VCaP (cell line): Measurements from ENCODE around the gene RBBP9.
A peak's percentile ranks its signal among the peaks of the same experiment; 100 is the strongest.

ENCODE experiments used
- H3K27ac ChIP-seq: fragments of 450-650 bp; 2 replicates; pipeline ENCODE4 v1.5.1; 2017
- TF ChIP-seq, protein P1 (sequence below): fragments of 450-650 bp; conservative IDR thresholded peaks from 2 replicates; pipeline ENCODE4 v1.5.1; 2017; ENCODE audit warnings: mild to moderate bottlenecking, moderate library complexity

RBBP9 gene

DNA sequence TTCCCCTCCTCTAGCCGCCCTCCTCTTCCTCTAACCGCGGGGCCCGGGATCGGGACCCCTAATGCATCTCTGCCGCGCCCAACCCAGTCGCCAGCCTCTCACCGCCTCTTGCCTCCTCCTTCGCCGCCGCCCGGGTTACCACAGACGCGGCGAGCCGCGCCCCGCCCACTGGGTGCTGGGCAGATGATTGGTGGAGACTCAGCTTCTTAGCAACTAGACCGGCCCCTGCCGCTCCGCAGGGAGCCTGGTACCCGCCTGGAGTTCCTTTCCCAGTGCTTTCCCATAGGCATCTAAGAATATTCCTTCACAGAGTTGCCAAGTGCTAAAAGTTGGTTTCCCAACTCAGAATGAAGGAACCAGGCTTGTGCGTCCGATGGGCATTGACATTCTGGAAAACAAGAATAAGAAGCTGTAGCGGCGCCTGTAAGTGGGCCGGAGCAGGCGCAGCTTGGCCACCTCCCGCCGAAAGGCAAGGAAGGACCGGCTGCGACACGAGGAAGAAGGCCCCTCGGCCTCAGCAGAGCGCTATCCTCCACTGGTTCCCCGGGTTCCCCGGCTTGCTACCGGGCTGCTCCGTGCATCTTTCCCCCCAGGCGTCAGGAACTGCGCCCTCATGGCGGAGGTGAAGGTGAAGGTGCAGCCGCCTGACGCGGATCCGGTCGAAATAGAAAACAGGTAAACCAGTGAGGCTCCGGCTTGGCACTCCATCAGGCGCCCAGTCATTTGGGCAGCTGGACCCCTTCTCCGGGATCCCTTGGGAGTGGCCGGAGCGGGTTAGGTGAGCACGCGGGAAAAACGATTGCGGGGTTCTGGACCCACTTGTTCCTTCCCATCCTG lies 29.9 kb downstream of the RBBP9 start, which contains the start of the genes DZANK1 and POLR3F:
DZANK1 (minus strand) TSS at position 137 of the 837 bp plus-strand sequence. CDS start 1,672 bp downstream, outside the sequence.
POLR3F (plus strand) TSS at position 497 of the 837 bp plus-strand sequence; CDS start at position 614, 117 bp downstream.
- TF ChIP-seq, protein P1, sequence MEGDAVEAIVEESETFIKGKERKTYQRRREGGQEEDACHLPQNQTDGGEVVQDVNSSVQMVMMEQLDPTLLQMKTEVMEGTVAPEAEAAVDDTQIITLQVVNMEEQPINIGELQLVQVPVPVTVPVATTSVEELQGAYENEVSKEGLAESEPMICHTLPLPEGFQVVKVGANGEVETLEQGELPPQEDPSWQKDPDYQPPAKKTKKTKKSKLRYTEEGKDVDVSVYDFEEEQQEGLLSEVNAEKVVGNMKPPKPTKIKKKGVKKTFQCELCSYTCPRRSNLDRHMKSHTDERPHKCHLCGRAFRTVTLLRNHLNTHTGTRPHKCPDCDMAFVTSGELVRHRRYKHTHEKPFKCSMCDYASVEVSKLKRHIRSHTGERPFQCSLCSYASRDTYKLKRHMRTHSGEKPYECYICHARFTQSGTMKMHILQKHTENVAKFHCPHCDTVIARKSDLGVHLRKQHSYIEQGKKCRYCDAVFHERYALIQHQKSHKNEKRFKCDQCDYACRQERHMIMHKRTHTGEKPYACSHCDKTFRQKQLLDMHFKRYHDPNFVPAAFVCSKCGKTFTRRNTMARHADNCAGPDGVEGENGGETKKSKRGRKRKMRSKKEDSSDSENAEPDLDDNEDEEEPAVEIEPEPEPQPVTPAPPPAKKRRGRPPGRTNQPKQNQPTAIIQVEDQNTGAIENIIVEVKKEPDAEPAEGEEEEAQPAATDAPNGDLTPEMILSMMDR, result no peak
- peak within 1 kb of the TSS; percentile 95 for H3K27ac ChIP-seq

DNA sequence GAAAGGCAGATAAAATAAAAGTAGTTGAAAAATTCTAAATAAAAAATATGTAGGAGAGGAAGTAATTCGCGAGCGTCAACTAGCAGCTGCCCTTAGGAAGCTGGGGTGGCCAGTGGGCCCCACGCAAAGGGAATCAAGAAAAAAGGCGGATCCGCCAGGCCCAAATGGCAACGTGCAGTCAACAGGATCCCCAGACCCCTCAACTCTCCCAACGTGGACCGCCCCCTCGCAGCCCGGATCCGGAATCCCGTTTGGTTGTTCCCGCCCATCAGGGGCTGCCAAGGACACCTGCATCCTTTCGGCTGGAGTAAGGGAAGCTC lies 30.5 kb downstream of the RBBP9 start:
- peak overlapping the region; percentile 95 for H3K27ac ChIP-seq
- TF ChIP-seq, protein P1, result no peak

DNA sequence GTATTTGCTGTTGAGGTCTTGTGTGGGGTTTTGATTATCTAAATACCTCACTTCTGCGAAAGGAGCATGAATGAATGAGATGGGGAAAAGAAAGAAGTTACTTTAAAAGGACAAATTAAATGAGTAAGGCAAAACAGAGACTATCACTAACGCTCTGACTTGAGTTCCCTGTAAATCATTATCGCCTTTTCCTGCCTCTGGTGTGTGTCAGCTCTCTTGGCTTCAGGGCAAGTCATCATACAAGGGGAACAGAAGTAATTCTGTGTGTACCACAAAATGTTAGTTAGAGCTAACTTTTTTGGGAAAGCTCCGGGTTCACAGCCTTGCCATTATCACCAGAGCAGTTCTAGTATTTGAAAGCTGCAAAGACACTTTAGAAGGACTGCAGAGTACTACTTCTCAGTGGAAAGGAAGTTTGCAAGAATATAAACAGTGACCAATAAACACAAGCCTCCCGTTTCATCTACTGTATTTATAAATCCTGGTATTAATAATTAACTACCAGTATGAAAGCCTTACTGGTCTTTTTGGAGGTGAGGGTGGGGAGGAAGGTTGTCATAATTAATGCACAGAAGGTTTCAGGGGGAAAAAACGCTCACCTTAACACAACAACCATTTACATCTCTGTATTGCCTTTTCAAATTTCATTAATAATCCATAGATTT lies 31.4 kb downstream of the RBBP9 start:
- TF ChIP-seq, protein P1, result no peak
- H3K27ac ChIP-seq, result peak overlapping the region; percentile 95

DNA sequence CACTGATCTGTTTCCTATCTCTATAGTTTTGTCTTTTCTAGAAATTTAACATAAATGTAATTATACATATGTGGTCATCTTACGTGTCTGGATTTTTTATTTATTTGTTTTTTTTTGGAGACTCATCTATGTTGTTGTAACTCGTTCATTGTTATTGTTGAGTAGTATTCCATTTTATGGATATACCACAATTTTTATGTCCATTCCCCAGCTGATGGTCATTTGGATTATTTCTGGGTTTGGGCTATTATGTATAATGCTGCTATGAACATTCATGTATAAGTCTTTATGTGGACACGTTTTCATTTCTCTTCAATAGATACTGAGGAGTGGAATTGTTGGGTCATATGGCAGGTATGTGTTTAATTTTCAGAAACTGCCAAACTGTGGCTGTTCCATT lies 40.4 kb downstream of the RBBP9 start:
- no peak overlapping the region for H3K27ac ChIP-seq
- TF ChIP-seq, protein P1, result no peak

DNA sequence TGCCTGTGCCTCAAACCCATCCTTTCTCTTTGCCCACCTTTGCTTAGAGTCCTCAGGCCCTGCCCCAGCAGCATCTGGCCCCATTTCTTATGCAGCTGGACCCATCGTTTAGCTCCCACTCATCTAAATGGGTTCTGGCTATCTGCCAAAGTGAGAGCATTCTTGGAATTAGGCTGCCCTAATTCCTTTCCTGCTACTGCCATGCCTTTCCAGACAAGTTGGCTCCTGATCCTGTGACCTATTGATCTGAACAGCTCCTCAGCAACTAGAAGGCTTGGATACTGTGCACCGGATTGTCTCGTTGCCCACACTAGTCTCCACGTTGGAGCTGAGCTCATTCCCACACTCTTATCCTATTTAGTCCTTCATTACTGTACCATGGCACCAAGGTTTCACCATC lies 53.1 kb downstream of the RBBP9 start:
- TF ChIP-seq, protein P1, result no peak
- peak overlapping the region; percentile 85 for H3K27ac ChIP-seq

DNA sequence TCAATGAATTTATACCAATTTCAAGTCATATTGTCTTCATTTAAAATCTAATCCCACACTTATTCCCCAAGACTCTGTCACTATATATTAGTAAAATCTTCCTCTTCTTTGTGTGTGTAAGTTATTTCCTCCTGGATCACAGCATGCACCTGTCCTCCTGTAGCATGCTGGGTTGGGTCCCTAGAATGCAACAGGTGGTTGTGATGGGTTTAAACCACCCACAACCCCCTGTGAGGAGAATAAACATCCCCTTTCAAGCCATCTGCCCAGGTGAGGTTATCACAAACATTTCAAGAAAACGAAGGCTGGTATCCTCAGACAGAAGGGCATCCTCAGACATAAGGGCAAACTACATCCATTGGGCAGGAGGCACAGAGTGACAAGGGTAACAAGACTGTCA lies 56.6 kb downstream of the RBBP9 start:
- TF ChIP-seq, protein P1, result no peak
- no peak overlapping the region; the same call in 1 of the 2 replicates for H3K27ac ChIP-seq

DNA sequence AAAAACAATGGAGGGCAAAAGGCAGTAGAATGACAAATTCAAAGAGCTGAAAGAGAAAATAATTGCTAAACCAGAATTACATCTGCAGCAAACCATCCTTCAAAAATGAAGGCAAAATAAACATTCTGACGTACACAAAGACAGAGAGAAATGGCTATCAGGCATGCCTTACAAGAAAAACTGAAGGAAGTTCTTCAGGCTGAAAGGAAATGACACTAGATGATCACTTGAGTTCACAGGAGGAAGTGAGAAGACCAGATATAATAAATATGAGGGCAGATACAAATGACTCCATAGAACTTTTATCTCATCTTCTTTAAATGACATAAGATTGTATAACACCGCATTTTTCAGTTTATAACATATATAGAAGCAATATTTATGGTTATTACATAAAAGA lies 60.2 kb downstream of the RBBP9 start:
- no peak overlapping the region for H3K27ac ChIP-seq
- TF ChIP-seq, protein P1, result no peak
